ENCODE measurements around the gene ACP2.
"Not testable (repeated sequence)": the region's sequence is repeated elsewhere in the genome, so short reads cannot be mapped to it uniquely, and the experiment has no call there.

The ACP2 gene

GRCh38 chr11:47215366-47215910 is 33.2 kb downstream of the ACP2 start:
- no peak for TF ChIP-seq CTCF (IDR thresholded peaks at IDR 0.05; ENCODE audit: insufficient read depth, missing control alignments)
- no peak for FAIRE-seq

GRCh38 chr11:47213950-47214565 is 34.6 kb downstream of the ACP2 start:
- no peak for DNase-seq (ENCODE audit: insufficient read length, low spot score)
- no peak for TF ChIP-seq CTCF (IDR thresholded peaks at IDR 0.05; ENCODE audit: insufficient read depth, missing control alignments)
- FAIRE-seq = no peak

More at GRCh38 chr11:47215366-47215910, 33.2 kb downstream of the ACP2 start:
- no peak for DNase-seq (ENCODE audit: insufficient read length, low spot score)

- TF ChIP-seq CTCF (IDR thresholded peaks at IDR 0.05; ENCODE audit: insufficient read depth, missing control alignments) = no peak
- DNase-seq (ENCODE audit: insufficient read length, low spot score) = no peak
- FAIRE-seq = no peak
Observed at GRCh38 chr11:47212938-47213337, 35.7 kb downstream of the ACP2 start.

- TF ChIP-seq CTCF (IDR thresholded peaks at IDR 0.05; ENCODE audit: insufficient read depth, missing control alignments) = no peak
- DNase-seq (ENCODE audit: insufficient read length, low spot score) (no peak), FAIRE-seq (no peak)
Observed at GRCh38 chr11:47208628-47209027, 40.0 kb downstream of the ACP2 start.

GRCh38 chr11:47208008-47208552 is 40.5 kb downstream of the ACP2 start:
- not testable (repeated sequence) for DNase-seq (ENCODE audit: insufficient read length, low spot score); FAIRE-seq

- FAIRE-seq (no peak), DNase-seq (ENCODE audit: insufficient read length, low spot score) (no peak)
- TF ChIP-seq CTCF (IDR thresholded peaks at IDR 0.05; ENCODE audit: insufficient read depth, missing control alignments) = no peak
Observed at GRCh38 chr11:47207459-47207858, 41.2 kb downstream of the ACP2 start.

- not testable (repeated sequence) for DNase-seq (ENCODE audit: insufficient read length, low spot score); FAIRE-seq
Observed at GRCh38 chr11:47206577-47206976, 42.0 kb downstream of the ACP2 start.

GRCh38 chr11:47204637-47204989 is 44.0 kb downstream of the ACP2 start:
- no peak for TF ChIP-seq CTCF (IDR thresholded peaks at IDR 0.05; ENCODE audit: insufficient read depth, missing control alignments)
- no peak for FAIRE-seq
- DNase-seq (ENCODE audit: insufficient read length, low spot score) = no peak
